Measurements from ENCODE around the gene GPR151. TPM values are rescaled to one million over a fixed set of nuclear protein-coding genes. Genes with fewer than 3 reads are reported as not detected.

GPR151 gene
- total and polyA plus RNA-seq, 2 of the 4 experiments (the other 2 are of a cell fraction), result not detected

- ATAC-seq (ENCODE audit: low read depth), result no peak
- BruUV-seq (replicated peaks), result no TSS peak
- Histone ChIP-seq H4K91ac (ENCODE audit: insufficient read depth, low read depth, low read length) (no peak overlapping the region), H2AFZ (replicated peaks; ENCODE audit: low read length, poor library complexity) (no peak overlapping the region), H3K27ac (ENCODE audit: insufficient read depth, low read length) (no peak overlapping the region), H3K56ac (ENCODE audit: extremely low read depth, insufficient read depth, low read length) (no peak overlapping the region), H4K8ac (ENCODE audit: low read depth in 2 of 2, low read length in 2 of 2) (no peak overlapping the region), H3K4me1 (ENCODE audit: control insufficient read depth, insufficient read depth, low read length) (no peaks in the 10 kb centered on the region), H2BK20ac (ENCODE audit: low read depth, low read length) (no peak overlapping the region), H2BK15ac (ENCODE audit: low read depth, low read length) (no peak overlapping the region), H2AK5ac (ENCODE audit: low read depth, low read length) (no peak overlapping the region), H4K20me1 (ENCODE audit: insufficient read depth, low read length) (no peaks in the 10 kb centered on the region), H3K79me1 (ENCODE audit: low read depth in 1 of 2, low read length in 2 of 2) (no peaks in the 10 kb centered on the region), H3K4me3 (ENCODE audit: insufficient read depth, low read depth, low read length) (no peak overlapping the region), H3K9me1 (ENCODE audit: insufficient read depth, low read length) (no peaks in the 10 kb centered on the region; the same call in 1 of the 2 replicates), H3K14ac (replicated peaks; ENCODE audit: low read depth, low read length) (no peak overlapping the region), H2AK9ac (replicated peaks; ENCODE audit: low read depth, low read length, poor library complexity) (no peak overlapping the region), H3K18ac (ENCODE audit: low read depth, low read length) (no peak overlapping the region), H3K9me3 (ENCODE audit: control insufficient read depth, insufficient read depth, low read length) (no peaks in the 10 kb centered on the region), H3K23ac (ENCODE audit: low read depth, low read length) (no peak overlapping the region), H3K9ac (ENCODE audit: low read depth, low read length) (no peak overlapping the region), H3K4ac (ENCODE audit: low read depth, low read length) (no peak overlapping the region), H2BK5ac (ENCODE audit: low read depth, low read length, poor library complexity, severe bottlenecking) (no peak overlapping the region), H3K27me3 (ENCODE audit: control insufficient read depth, insufficient read depth, low read length) (peaks cover 7% of the 10 kb centered on the region), H3K36me3 (ENCODE audit: control insufficient read depth, insufficient read depth, low read length) (no peaks in the 10 kb centered on the region), H2BK120ac (ENCODE audit: low read depth, low read length) (no peak overlapping the region), H4K5ac (ENCODE audit: low read depth, low read length) (no peak overlapping the region), H3K4me2 (ENCODE audit: low read depth, low read length) (no peak overlapping the region)
- TF ChIP-seq BHLHE40 (IDR thresholded peaks at IDR 0.05; ENCODE audit: low read depth, low read length), result no peak
- TF ChIP-seq FOS (IDR thresholded peaks at IDR 0.05; ENCODE audit: low read depth, low read length), result no peak
- TF ChIP-seq MXI1 (IDR thresholded peaks at IDR 0.05; ENCODE audit: borderline replicate concordance, low read depth, low read length), result no peak
- TF ChIP-seq CEBPB (IDR thresholded peaks at IDR 0.05; ENCODE audit: low read depth, low read length), result no peak
- no peak for TF ChIP-seq SMC3 (IDR thresholded peaks at IDR 0.05; ENCODE audit: low read depth, low read length)
- TF ChIP-seq RAD21 (IDR thresholded peaks at IDR 0.05; ENCODE audit: low read length), result no peak
- TF ChIP-seq MAFK (IDR thresholded peaks at IDR 0.05; ENCODE audit: low read depth, low read length), result no peak
- TF ChIP-seq CTCF (conservative IDR thresholded peaks at IDR 0.05; ENCODE audit: low read depth, low read length), result no peak
- TF ChIP-seq MAZ (IDR thresholded peaks at IDR 0.05; ENCODE audit: borderline replicate concordance, low read depth, low read length), result no peak
- TF ChIP-seq RFX5 (IDR thresholded peaks at IDR 0.05; ENCODE audit: low read depth, low read length), result no peak
- no peak for TF ChIP-seq POLR2A (IDR thresholded peaks at IDR 0.05; ENCODE audit: low read depth, low read length)
- no peak for TF ChIP-seq NFE2L2 (IDR thresholded peaks at IDR 0.05; ENCODE audit: low read depth, low read length)
- TF ChIP-seq CHD1 (IDR thresholded peaks at IDR 0.05; ENCODE audit: low read depth, low read length), result no peak
- no peak for TF ChIP-seq USF2 (IDR thresholded peaks at IDR 0.05; ENCODE audit: low read depth, low read length)
- TF ChIP-seq ELK1 (IDR thresholded peaks at IDR 0.05; ENCODE audit: borderline replicate concordance, low read depth, low read length), result no peak
- TF ChIP-seq RCOR1 (IDR thresholded peaks at IDR 0.05; ENCODE audit: insufficient replicate concordance, low read length), result no peak
- in situ Hi-C loops (cut with MboI; ENCODE audit: low sequenced_read_pairs), result loop anchor here (5.0 to 25.0 kb wide), 4 partner anchors 427 to 1047 kb away; no protein-coding TSS in a partner anchor
- WGBS, 2 experiments (ENCODE audit: extremely low coverage in 2 of 2, insufficient read length in 1 of 2), result no CpG with 5 or more reads among the region's 4 CpGs
- dilution Hi-C loops (cut with HindIII; ENCODE audit: low sequenced_read_pairs, unreplicated experiment), result loop anchor here (25.0 kb wide), 1 partner anchor 422 kb away; no protein-coding TSS in a partner anchor
- intact Hi-C loops (cut with micrococcal nuclease), result loop anchor here (10.0 kb wide), 2 partner anchors 825 to 1035 kb away; no protein-coding TSS in a partner anchor
- ChIA-PET POLR2A (ENCODE audit: unreplicated experiment) (no interaction called here), CTCF (interaction anchor here (3.7 kb wide), 1 partner anchor 427 kb away, joined by 17 read pairs; no protein-coding TSS in a partner anchor)
- DNase-seq, result no peak
These were observed 24.0 kb upstream of the GPR151 start for GRCh38 chr5:146539973-146540372.
